Activated CD8-positive, alpha-beta T cell treated with anti-CD3 and anti-CD28 coated beads for 36 hours (primary cell): ENCODE results near the gene HOXC4. TPM values are rescaled to one million over a fixed set of nuclear protein-coding genes. Genes with fewer than 3 reads are reported as not detected.

Experiments
- ATAC-seq: fragments of 200-7000 bp; cut with Tn5 transposase; one replicate; pipeline ENCODE4 v1.10.0; 2021; ENCODE audit warnings: mild to moderate bottlenecking, moderate library complexity
- CTCF ChIA-PET: fragments of 350-600 bp; sonication (Branson Sonifier 250); formaldehyde crosslinking; loops from one replicate; lab custom pipeline; 2021; ENCODE audit warnings: antibody characterized with exemption; lab: Charles Lee
- POLR2A ChIA-PET: fragments of 350-600 bp; sonication (Branson Sonifier 250); formaldehyde crosslinking; loops from one replicate; lab custom pipeline; 2021; ENCODE audit warnings: antibody characterized with exemption; lab: Charles Lee
- DNase-seq: peaks from one replicate; pipeline ENCODE4 v3.0.0-alpha.2; 2020
- H3K27ac Mint-ChIP-seq: one replicate; pipeline ENCODE4 v1.8.0; 2021; ENCODE audit warnings: mild to moderate bottlenecking, mixed read lengths
- H3K27me3 Mint-ChIP-seq: one replicate; pipeline ENCODE4 v1.8.0; 2021; ENCODE audit warnings: mixed read lengths
- H3K36me3 Mint-ChIP-seq: one replicate; pipeline ENCODE4 v1.8.0; 2021; ENCODE audit warnings: low read depth, mixed read lengths
- H3K4me1 Mint-ChIP-seq: one replicate; pipeline ENCODE4 v1.8.0; 2021; ENCODE audit warnings: low read depth, mixed read lengths
- H3K4me3 Mint-ChIP-seq: one replicate; pipeline ENCODE4 v1.8.0; 2021; ENCODE audit warnings: mild to moderate bottlenecking, moderate library complexity, mixed read lengths
- H3K9me3 Mint-ChIP-seq: one replicate; pipeline ENCODE4 v1.8.0; 2021; ENCODE audit warnings: mixed read lengths
- intact Hi-C: fragments of 100-400 bp; cut with micrococcal nuclease; formaldehyde crosslinking; loops from one replicate; pipeline ENCODE4 v1.10.0; 2022
- total RNA-seq, 2 experiments: library from RNA; stranded (reverse); gene quantifications; one replicate each; pipeline ENCODE4 v1.2.3, GENCODE V29; 2021
- TF ChIP-seq, protein P1 (sequence below): fragments of 200-600 bp; IDR thresholded peaks from one replicate; pipeline ENCODE4 v1.8.0; 2022; ENCODE audit warnings: antibody characterized with exemption, mild to moderate bottlenecking

HOXC4 gene
- total RNA-seq, 2 experiments from 2014 or later = 0.89 to 1.2 TPM

DNA sequence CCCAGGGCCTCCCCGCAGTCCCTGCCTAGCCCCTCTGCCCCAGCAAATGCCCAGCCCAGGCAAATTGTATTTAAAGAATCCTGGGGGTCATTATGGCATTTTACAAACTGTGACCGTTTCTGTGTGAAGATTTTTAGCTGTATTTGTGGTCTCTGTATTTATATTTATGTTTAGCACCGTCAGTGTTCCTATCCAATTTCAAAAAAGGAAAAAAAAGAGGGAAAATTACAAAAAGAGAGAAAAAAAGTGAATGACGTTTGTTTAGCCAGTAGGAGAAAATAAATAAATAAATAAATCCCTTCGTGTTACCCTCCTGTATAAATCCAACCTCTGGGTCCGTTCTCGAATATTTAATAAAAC is 23.2 kb upstream of the HOXC4 start:
- Mint-ChIP-seq H3K4me1 (peaks cover 21% of the 10 kb centered on the region), H3K27me3 (peaks cover 72% of the 10 kb centered on the region), H3K9me3 (no peaks in the 10 kb centered on the region), H3K4me3 (no peak overlapping the region), H3K27ac (no peak overlapping the region), H3K36me3 (no peaks in the 10 kb centered on the region)
- ATAC-seq (no peak), DNase-seq (no peak)
- ChIA-PET CTCF (interaction anchor here (0.8 to 5.6 kb wide), 7 partner anchors 23 to 177 kb away, joined by 3 to 140 read pairs (median 37); partner anchors contain the start of genes HOXC4 and SMUG1), POLR2A (interaction anchor here (1.4 kb wide), 1 partner anchor 25 kb away, joined by 3 read pairs; no protein-coding TSS in a partner anchor)
- TF ChIP-seq, protein P1, sequence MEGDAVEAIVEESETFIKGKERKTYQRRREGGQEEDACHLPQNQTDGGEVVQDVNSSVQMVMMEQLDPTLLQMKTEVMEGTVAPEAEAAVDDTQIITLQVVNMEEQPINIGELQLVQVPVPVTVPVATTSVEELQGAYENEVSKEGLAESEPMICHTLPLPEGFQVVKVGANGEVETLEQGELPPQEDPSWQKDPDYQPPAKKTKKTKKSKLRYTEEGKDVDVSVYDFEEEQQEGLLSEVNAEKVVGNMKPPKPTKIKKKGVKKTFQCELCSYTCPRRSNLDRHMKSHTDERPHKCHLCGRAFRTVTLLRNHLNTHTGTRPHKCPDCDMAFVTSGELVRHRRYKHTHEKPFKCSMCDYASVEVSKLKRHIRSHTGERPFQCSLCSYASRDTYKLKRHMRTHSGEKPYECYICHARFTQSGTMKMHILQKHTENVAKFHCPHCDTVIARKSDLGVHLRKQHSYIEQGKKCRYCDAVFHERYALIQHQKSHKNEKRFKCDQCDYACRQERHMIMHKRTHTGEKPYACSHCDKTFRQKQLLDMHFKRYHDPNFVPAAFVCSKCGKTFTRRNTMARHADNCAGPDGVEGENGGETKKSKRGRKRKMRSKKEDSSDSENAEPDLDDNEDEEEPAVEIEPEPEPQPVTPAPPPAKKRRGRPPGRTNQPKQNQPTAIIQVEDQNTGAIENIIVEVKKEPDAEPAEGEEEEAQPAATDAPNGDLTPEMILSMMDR = no peak
- intact Hi-C loops = no loop called here

GRCh38 chr12:54030889-54031471 is 22.7 kb upstream of the HOXC4 start:
- Mint-ChIP-seq H3K27me3 (peaks cover 71% of the 10 kb centered on the region), H3K9me3 (no peaks in the 10 kb centered on the region), H3K4me1 (peaks cover 21% of the 10 kb centered on the region), H3K36me3 (no peaks in the 10 kb centered on the region), H3K4me3 (no peak overlapping the region), H3K27ac (no peak overlapping the region)
- intact Hi-C loops = no loop called here
- ChIA-PET POLR2A (interaction anchor here (0.6 kb wide), 1 partner anchor 152 kb away, joined by 3 read pairs; no protein-coding TSS in a partner anchor), CTCF (interaction anchor here (0.8 to 5.6 kb wide), 16 partner anchors 9 to 183 kb away, joined by 3 to 140 read pairs (median 20); partner anchors contain the start of genes HOXC10, HOXC4 and SMUG1)
- TF ChIP-seq, protein P1 = no peak
- DNase-seq = no peak
- no peak for ATAC-seq

DNA sequence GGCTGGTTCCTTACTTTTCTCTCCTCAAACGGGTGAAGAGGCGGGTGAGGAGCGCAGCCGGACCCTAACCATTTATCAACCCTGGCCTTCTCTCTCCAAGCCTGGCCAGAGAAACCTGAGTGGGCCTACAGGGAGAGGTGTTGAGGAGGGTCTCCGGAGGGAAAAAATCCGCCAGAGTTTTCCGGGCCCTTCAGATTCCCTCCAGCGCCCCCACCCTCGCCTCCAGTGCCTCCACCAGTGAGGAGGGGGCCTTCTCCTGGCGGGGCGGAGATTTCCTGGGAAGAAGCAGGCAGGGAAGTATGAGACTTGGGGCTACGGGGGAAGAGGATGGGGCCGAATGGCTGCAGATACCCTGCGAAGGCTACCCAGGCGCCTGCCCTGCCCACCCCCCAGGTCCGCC is 22.2 kb upstream of the HOXC4 start:
- intact Hi-C loops = no loop called here
- H3K4me3 Mint-ChIP-seq = no peak overlapping the region
- ChIA-PET CTCF (interaction anchor here (1.0 to 5.6 kb wide), 20 partner anchors 9 to 274 kb away, joined by 3 to 140 read pairs (median 12); partner anchors contain the start of genes HOXC10, HOXC4, HOXC9 and SMUG1), POLR2A (interaction anchor here (0.6 kb wide), 1 partner anchor 152 kb away, joined by 3 read pairs; no protein-coding TSS in a partner anchor)
- H3K4me1 Mint-ChIP-seq = peaks cover 21% of the 10 kb centered on the region
- H3K36me3 Mint-ChIP-seq = no peaks in the 10 kb centered on the region
- peaks cover 71% of the 10 kb centered on the region for H3K27me3 Mint-ChIP-seq
- ATAC-seq = no peak
- no peak for DNase-seq
- H3K27ac Mint-ChIP-seq = no peak overlapping the region
- H3K9me3 Mint-ChIP-seq = no peaks in the 10 kb centered on the region
- TF ChIP-seq, protein P1 = no peak

GRCh38 chr12:54032086-54032619 is 21.5 kb upstream of the HOXC4 start:
- ChIA-PET CTCF (interaction anchor here (0.6 to 5.6 kb wide), 45 partner anchors 8 to 1112 kb away, joined by 3 to 140 read pairs (median 5); partner anchors contain the start of genes HOXC10, HOXC4, HOXC8 and HOXC9), POLR2A (no interaction called here)
- no peak for ATAC-seq
- no peaks in the 10 kb centered on the region for H3K36me3 Mint-ChIP-seq
- no peak for DNase-seq
- no peaks in the 10 kb centered on the region for H3K9me3 Mint-ChIP-seq
- TF ChIP-seq, protein P1 = no peak
- no peak overlapping the region for H3K4me3 Mint-ChIP-seq
- no peak overlapping the region for H3K27ac Mint-ChIP-seq
- H3K27me3 Mint-ChIP-seq = peaks cover 68% of the 10 kb centered on the region
- H3K4me1 Mint-ChIP-seq = peaks cover 18% of the 10 kb centered on the region
- intact Hi-C loops = loop anchor here (2.0 kb wide), 1 partner anchor 159 kb away; no protein-coding TSS in a partner anchor
